Right renal cortex interstitium (tissue), 3 donors: ENCODE measurements around the gene KLLN. TPM values are rescaled to one million over a fixed set of nuclear protein-coding genes. Genes with fewer than 3 reads are reported as not detected.
"Not testable (repeated sequence)": the region's sequence is repeated elsewhere in the genome, so short reads cannot be mapped to it uniquely, and the experiment has no call there.

Source experiments
- DNase-seq, 3 donors: peaks; one replicate each; pipeline ENCODE4 v3.0.0-alpha.2; 2013; ENCODE audit warnings: low read depth in 3 of 3, low spot score in 2 of 3
- polyA plus RNA-seq, 3 donors: library from polyadenylated mRNA; unstranded; fragments of 120-200 nt; gene quantifications; one replicate each; pipeline ENCODE4 v1.2.1, GENCODE V29; 2013; ENCODE audit not compliant: insufficient read length in 3 of 3

The KLLN gene
- polyA plus RNA-seq, 3 donors, result 1.5 to 1.8 (median 1.7) TPM

GRCh38 chr10:87867453-87867852 lies 4.1 kb upstream of the KLLN start:
- DNase-seq, result no peak

- DNase-seq, result no peak
These were observed 3.2 kb upstream of the KLLN start for GRCh38 chr10:87866412-87866974.

DNA sequence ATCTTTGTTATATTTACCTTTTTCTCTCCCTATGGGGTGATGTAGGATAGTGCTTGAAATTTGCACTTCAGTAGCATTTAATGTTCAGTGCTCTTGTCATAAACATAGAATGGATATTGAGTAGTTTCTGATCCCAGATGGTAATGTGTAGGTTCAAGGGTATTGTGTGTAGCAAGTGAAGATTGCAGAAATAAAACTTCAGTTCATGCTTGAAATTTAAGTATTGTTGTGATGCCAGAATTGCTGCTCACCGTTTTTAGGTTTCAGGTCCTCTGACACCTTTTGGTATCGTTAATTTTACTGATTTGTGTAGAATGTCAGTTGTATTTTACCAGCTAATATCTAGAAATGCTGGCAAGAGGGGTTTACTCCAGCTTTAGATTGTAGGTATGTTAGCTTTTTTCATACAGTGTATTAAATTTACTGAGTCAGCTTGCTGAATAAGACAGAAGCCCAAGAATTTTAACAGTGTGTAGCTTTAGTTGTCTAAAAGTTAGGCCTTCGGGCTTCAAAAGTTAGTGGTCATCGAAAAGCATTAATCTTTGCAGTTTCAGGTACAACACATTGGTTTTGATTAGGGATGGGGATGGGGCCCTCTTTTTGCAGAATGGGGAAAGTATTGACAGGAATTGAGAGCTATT lies 2.0 kb upstream of the KLLN start:
- no peak for DNase-seq

DNA sequence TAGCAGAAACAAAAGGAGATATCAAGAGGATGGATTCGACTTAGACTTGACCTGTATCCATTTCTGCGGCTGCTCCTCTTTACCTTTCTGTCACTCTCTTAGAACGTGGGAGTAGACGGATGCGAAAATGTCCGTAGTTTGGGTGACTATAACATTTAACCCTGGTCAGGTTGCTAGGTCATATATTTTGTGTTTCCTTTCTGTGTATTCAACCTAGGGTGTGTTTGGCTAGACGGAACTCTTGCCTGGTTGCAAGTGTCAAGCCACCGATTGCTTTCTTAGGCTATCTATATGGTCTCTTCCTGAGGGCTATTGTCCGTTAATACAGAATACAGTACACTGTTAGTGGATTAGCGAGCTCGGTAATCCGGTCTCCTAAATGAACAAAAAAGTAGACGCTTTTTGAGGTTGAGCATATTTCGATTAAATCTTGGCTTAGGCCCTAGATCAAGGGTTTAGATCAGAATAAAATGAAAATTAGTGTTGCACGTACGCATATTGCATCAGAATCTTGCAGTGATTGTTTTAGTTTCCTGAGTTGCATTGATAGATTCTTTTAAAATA lies 1.2 kb upstream of the KLLN start:
- peak in 1 of 3 donors; percentile 43 for DNase-seq

GRCh38 chr10:87863951-87864495 lies 690 bp upstream of the KLLN start:
- DNase-seq, result not testable (repeated sequence)

DNA sequence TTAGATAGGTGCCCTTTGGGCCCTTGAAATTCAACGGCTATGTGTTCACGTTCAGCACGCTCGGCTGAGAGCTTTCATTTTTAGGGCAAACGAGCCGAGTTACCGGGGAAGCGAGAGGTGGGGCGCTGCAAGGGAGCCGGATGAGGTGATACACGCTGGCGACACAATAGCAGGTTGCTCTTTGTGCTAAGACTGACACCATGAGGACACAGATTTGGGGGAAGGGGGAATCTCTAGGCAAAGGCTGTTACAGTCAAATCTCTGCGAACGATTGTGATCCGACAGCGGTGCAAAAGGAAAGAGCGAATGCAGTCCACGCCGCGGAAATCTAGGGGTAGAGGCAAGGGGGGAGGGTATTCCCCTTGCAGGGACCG lies 667 bp downstream of the KLLN start:
- peak in 1 of 3 donors; percentile 65 for DNase-seq

DNA sequence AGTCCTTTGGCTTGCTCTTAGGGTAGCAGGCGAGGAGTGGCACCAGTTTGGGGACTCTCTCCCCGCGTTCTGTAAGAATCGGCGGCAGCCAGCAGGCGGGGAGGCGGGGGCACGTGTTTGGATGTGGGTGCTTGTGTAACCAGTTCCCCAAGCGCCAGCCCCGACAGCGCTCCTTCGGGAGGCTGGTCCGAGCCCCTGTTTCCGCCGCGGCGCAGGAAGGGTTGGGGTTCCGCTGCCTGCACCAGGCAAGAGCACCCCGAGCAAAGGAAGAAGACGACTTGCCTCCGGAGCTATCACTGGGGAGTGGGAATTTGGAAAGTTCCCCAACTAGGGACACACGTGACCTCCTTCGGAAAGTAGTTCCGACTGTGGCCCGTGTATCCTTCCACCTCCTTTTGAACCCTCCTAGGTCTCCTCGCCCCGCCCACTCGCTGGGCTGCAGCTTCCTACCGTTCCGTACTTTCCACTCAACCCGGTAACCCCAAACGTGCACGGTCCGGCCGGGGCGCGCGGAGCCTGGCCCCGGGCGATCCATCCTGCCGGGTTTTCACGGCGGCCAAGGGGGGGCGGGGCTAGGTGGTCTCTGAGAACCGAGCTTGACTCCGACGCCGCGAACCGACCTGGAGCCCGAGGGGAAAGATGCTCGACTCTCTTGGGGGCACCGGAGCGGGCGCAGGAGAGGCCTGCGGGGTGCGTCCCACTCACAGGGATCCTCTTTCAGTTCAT lies 1.2 kb downstream of the KLLN start:
- DNase-seq, result peak; percentile 93 to 97 (median 95)

DNA sequence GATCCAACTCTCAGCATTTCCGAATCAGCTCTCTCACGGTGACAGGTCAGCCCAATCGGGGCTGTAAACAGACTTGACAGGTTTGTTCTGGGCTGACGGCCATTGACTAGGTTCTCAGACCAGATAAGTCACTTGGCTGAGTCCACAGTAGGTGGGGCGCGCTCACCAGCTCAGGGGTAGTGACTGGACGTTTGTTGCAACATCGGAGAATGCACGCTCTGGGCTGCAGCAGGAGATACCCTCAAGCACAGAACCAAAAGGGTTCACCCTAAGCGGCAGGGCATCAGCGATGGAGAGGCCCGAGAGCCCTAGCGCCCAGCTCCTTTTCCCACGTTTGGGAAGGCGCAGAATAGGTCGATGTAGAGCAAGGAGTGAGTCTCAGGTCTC lies 1.8 kb downstream of the KLLN start:
- DNase-seq, result peak in 1 of 3 donors; percentile 40

DNA sequence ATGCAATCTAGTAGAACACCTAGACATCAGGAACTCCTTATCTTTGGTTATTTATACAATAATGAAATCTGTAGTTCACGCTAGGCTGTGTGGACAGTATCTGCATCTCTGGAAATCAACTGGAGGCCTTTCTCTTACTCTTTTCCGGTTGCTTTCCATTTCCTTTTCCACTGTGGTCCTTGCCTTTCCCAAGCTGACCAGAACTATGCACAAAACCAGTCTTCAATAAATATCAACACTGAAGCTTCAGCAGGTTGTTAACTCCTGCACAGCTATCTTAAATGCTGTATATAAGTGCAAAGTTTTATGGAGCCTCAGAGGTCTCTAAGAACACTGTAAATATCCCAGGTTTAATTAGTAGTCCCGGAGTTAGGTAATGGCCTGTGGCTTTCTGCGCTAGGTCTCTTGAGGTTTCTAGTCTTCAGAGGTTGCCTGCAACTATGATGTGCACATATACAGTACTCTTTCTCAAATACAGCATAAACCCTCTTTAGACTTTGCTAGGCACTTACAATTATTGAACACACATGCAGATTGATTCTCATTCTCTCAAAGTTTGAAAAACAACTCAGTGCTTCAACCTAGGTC lies 2.4 kb downstream of the KLLN start:
- DNase-seq, result no peak

DNA sequence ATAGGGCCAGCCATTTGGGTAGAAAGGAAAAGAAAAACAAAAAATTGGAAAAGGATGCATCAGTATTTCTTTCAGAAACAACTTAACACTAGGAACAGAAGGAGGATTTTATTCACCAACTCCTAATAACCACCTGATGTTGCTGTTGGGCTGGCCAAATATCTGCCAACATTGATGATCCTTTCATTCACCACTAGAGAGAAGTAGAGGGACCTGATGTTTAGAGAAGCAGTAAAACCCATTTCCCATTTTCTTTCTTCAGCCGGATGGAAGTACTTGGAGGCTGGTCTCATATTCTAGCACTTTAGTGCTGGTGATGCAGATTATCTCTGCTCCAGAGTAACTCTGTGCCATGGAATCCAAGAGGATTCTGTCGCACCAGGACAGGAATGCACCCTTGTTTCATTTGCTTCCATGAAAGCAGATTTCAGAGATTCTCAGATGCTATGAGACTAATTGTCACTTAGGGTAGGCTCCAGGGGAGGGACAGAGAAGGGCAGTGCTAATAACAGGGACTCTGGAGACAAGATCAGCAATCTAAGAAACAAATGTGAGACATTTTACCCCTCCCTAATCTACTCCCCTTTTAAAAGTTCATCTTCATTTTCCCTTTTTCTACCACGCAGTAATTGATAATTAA lies 3.1 kb downstream of the KLLN start:
- no peak for DNase-seq

DNA sequence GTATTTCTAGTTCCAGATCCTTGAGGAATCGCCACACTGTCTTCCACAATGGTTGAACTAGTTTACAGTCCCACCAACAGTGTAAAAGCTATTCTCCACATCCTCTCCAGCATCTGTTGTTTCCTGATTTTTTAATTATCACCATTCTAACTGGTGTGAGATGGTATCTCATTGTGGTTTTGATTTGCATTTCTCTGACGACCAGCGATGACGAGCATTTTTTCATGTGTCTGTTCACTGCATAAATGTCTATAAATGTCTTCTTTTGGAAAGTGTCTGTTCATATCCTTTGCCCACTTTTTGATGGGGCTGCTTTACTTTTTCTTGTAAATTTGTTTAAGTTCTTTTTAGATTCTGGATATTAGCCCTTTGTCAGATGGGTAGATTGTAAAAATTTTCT lies 7.7 kb downstream of the KLLN start:
- not testable (repeated sequence) for DNase-seq

DNA sequence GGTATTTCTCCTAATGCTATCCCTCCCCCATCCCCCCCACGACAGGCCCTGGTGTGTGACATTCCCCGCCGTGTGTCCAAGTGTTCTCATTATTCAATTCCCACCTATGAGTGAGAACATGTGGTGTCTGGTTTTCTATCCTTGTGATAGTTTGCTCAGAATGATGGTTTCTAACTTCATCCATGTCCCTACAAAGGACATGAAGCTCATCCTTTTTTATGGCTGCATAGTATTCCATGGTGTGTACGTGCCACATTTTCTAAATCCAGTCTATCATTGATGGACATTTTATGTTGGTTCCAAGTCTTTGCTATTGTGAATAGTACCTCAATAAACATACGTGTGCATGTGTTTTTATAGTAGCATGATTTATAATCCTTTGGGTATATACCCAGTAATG lies 8.1 kb downstream of the KLLN start:
- DNase-seq, result not testable (repeated sequence)

DNA sequence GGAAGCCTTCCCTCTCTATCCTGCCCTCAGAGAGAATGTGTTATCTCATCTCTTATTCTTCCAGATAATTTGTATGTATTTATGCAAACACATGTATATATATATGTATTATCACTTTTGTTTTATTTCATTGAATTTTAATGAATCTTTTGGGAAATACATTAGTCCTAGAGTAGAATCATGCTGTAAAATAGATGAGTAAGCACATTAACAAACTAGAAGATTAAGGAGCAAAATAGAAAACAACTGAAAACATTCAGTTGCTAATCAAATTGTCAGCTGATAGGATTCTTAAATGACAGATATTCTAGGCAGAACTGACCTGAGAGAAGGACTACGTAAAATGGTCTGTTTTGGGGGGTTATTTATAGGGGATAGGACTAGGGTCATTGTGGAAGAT lies 11.2 kb downstream of the KLLN start:
- DNase-seq, result no peak

- DNase-seq, result no peak
These were observed 12.6 kb downstream of the KLLN start for GRCh38 chr10:87850742-87851205.

- DNase-seq, result no peak
These were observed 14.3 kb downstream of the KLLN start for GRCh38 chr10:87849001-87849400.

- no peak for DNase-seq
These were observed 15.8 kb downstream of the KLLN start for GRCh38 chr10:87847550-87847949.

- not testable (repeated sequence) for DNase-seq
These were observed 16.6 kb downstream of the KLLN start for GRCh38 chr10:87846711-87847110.

DNA sequence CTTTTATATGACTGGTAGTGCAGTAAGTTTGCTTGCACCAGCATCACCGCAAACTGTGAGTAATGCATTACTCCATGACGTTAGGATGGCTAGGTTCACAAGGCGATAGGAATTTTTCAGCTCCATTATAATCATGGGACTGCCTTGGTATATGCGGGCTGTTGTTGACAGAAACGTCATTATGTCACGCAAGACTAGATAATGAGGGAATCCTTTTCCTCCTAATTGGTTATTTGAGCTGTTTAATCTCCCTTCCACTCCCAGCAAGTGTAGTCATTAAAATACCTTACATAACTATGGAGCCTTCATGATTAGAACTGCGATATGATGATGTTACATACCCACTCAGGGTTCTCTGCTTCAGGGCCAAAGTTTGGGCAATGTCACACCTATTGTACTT lies 17.3 kb downstream of the KLLN start:
- no peak for DNase-seq

DNA sequence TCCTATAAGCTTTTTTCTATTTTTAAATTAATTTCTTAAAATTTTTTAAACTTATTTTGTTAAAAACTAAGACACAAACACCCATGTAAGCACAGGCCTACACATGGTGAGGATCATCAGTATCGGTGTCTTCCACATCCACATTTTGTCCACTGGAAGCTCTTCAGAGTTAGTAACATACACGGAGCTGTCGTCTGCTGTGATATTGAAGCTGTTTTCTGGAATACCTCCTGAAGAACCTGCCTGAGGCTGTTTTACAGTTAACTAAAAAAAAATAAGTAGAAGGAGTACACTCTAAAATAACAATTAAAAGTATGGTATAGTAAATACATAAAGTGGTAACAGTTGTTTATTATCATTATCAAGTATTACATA lies 17.7 kb downstream of the KLLN start:
- DNase-seq, result no peak

- no peak for DNase-seq
These were observed 18.3 kb downstream of the KLLN start for GRCh38 chr10:87844837-87845623.
